H1 (cell line): Measurements from ENCODE around the gene ADAMTS14. TPM values are rescaled to one million over a fixed set of nuclear protein-coding genes. Genes with fewer than 3 reads are reported as not detected.

Source experiments
- BCL11A ChIP-seq, 2 experiments: IDR thresholded peaks; one replicate each; pipeline ENCODE4 v1.6.1; 2011; ENCODE audit warnings: low read depth in 2 of 2, low read length in 2 of 2, mild to moderate bottlenecking in 2 of 2
- CHD1 ChIP-seq: IDR thresholded peaks from 2 replicates; pipeline ENCODE4 v1.6.1; 2012; ENCODE audit warnings: low read depth, low read length, improper control_type of control experiment
- JUN ChIP-seq: IDR thresholded peaks from 2 replicates; pipeline ENCODE4 v1.6.1; 2011; ENCODE audit warnings: low read depth, mild to moderate bottlenecking, improper control_type of control experiment, low read length
- RXRA ChIP-seq: IDR thresholded peaks from 2 replicates; pipeline ENCODE4 v1.6.1; 2011; ENCODE audit warnings: low read depth, mild to moderate bottlenecking, low read length, moderate library complexity; ENCODE audit not compliant: insufficient read depth
- SP4 ChIP-seq: IDR thresholded peaks from 2 replicates; pipeline ENCODE4 v1.6.1; 2012; ENCODE audit warnings: low read length, inconsistent platforms
- ZNF274 ChIP-seq: IDR thresholded peaks from 2 replicates; pipeline ENCODE4 v1.7.0; 2012; ENCODE audit warnings: low read length, borderline replicate concordance; ENCODE audit errors: extremely low read depth
- polyA plus RNA-seq, 7 experiments: library from polyadenylated mRNA; depleted of rRNA in 3 of 7; stranded (reverse) in 5 of 7; unstranded in 2 of 7; fragments of >200 nt in 5 of 7; fragments of 200-250 nt in 2 of 7; gene quantifications; 1 replicate in 5 of 7; 2 replicates in 1 of 7; 4 replicates in 1 of 7; pipeline versions ENCODE4 v1.2.1 to v1.2.3, GENCODE V29; 2011 to 2013; ENCODE audit warnings: missing spikeins in 2 of 7, mixed read lengths in 2 of 7
- total RNA-seq: library from RNA; stranded (reverse); fragmentation: NEBNext Ultra II Directional; extraction: Animal tissue kit (Norgen Biotek cat#: 25700); gene quantifications from 2 replicates; pipeline ENCODE4 v1.2.1, GENCODE V29; 2021
- TF ChIP-seq, protein P1 (sequence below): fragments of 300-600 bp; sonication (generic); IDR thresholded peaks from 2 replicates; pipeline ENCODE4 v1.7.1; 2012; ENCODE audit warnings: low read length, moderate library complexity, mild to moderate bottlenecking, inconsistent platforms; ENCODE audit not compliant: insufficient replicate concordance

ADAMTS14 gene
- total and polyA plus RNA-seq, 2 of the 8 experiments (the other 6 are each of a cell fraction or from before 2014, with no cell fraction given), result 2.0 to 2.3 TPM

DNA sequence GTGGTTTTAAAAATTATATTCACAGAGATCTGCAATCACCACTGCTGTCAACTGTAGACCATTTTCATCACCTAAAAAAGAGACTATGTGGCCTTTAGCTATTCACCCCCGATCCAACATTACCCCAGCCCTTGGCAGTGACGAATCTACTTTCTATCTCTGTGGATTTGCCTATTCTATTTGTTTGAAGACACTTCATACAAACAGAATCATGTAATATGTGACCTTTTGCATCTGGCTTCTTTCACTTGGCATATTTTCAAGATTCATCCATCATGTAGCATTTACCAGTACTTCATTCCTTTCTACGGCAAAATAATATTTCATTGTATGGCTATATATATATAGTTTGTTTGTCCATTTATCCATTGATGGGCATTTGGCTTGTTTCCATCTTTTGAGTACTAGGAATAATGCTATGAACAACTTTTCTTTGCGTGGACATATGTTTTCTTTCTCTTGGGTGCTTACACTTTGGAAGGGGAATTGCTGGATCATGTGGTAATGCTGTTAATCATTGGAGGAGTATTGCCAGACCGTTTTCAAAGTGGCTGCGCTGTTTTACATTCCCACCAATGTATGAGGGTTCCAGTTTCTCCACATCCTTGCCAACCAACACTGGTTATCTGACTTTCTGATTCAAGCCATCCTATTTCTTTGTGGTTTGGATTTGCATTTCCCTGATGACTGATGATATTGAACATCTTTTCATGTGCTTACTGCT, 22.3 kb downstream of the ADAMTS14 start (continued):
- TF ChIP-seq, protein P1, sequence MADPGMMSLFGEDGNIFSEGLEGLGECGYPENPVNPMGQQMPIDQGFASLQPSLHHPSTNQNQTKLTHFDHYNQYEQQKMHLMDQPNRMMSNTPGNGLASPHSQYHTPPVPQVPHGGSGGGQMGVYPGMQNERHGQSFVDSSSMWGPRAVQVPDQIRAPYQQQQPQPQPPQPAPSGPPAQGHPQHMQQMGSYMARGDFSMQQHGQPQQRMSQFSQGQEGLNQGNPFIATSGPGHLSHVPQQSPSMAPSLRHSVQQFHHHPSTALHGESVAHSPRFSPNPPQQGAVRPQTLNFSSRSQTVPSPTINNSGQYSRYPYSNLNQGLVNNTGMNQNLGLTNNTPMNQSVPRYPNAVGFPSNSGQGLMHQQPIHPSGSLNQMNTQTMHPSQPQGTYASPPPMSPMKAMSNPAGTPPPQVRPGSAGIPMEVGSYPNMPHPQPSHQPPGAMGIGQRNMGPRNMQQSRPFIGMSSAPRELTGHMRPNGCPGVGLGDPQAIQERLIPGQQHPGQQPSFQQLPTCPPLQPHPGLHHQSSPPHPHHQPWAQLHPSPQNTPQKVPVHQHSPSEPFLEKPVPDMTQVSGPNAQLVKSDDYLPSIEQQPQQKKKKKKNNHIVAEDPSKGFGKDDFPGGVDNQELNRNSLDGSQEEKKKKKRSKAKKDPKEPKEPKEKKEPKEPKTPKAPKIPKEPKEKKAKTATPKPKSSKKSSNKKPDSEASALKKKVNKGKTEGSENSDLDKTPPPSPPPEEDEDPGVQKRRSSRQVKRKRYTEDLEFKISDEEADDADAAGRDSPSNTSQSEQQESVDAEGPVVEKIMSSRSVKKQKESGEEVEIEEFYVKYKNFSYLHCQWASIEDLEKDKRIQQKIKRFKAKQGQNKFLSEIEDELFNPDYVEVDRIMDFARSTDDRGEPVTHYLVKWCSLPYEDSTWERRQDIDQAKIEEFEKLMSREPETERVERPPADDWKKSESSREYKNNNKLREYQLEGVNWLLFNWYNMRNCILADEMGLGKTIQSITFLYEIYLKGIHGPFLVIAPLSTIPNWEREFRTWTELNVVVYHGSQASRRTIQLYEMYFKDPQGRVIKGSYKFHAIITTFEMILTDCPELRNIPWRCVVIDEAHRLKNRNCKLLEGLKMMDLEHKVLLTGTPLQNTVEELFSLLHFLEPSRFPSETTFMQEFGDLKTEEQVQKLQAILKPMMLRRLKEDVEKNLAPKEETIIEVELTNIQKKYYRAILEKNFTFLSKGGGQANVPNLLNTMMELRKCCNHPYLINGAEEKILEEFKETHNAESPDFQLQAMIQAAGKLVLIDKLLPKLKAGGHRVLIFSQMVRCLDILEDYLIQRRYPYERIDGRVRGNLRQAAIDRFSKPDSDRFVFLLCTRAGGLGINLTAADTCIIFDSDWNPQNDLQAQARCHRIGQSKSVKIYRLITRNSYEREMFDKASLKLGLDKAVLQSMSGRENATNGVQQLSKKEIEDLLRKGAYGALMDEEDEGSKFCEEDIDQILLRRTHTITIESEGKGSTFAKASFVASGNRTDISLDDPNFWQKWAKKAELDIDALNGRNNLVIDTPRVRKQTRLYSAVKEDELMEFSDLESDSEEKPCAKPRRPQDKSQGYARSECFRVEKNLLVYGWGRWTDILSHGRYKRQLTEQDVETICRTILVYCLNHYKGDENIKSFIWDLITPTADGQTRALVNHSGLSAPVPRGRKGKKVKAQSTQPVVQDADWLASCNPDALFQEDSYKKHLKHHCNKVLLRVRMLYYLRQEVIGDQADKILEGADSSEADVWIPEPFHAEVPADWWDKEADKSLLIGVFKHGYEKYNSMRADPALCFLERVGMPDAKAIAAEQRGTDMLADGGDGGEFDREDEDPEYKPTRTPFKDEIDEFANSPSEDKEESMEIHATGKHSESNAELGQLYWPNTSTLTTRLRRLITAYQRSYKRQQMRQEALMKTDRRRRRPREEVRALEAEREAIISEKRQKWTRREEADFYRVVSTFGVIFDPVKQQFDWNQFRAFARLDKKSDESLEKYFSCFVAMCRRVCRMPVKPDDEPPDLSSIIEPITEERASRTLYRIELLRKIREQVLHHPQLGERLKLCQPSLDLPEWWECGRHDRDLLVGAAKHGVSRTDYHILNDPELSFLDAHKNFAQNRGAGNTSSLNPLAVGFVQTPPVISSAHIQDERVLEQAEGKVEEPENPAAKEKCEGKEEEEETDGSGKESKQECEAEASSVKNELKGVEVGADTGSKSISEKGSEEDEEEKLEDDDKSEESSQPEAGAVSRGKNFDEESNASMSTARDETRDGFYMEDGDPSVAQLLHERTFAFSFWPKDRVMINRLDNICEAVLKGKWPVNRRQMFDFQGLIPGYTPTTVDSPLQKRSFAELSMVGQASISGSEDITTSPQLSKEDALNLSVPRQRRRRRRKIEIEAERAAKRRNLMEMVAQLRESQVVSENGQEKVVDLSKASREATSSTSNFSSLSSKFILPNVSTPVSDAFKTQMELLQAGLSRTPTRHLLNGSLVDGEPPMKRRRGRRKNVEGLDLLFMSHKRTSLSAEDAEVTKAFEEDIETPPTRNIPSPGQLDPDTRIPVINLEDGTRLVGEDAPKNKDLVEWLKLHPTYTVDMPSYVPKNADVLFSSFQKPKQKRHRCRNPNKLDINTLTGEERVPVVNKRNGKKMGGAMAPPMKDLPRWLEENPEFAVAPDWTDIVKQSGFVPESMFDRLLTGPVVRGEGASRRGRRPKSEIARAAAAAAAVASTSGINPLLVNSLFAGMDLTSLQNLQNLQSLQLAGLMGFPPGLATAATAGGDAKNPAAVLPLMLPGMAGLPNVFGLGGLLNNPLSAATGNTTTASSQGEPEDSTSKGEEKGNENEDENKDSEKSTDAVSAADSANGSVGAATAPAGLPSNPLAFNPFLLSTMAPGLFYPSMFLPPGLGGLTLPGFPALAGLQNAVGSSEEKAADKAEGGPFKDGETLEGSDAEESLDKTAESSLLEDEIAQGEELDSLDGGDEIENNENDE, result no peak
- TF ChIP-seq JUN, result no peak
- TF ChIP-seq CHD1, result no peak
- no peak for TF ChIP-seq ZNF274
- TF ChIP-seq SP4, result no peak
- no peak for TF ChIP-seq RXRA
- no peak for TF ChIP-seq BCL11A (IDR thresholded peaks at IDR 0.05; ENCODE audit: low read depth in 2 of 2, low read length in 2 of 2)
